Ovary (tissue), 9 donors: Measurements from ENCODE around the gene HOXC12. TPM values are rescaled to one million over a fixed set of nuclear protein-coding genes. Genes with fewer than 3 reads are reported as not detected.

Source experiments
- DNase-seq, 5 donors: peaks; one replicate each; pipeline ENCODE4 v3.0.0-alpha.2; 2019 to 2020
- H3K27ac ChIP-seq, 2 donors: fragments of 200-600 bp; one replicate each; pipeline versions ENCODE4 v1.5.1 to v1.8.0; 2019 to 2022
- H3K27me3 ChIP-seq: fragments of 200-600 bp; one replicate; pipeline ENCODE4 v1.8.0; 2022
- H3K36me3 ChIP-seq: fragments of 200-600 bp; sonication (generic); one replicate; pipeline ENCODE4 v1.5.1; 2019
- H3K4me1 ChIP-seq: one replicate; pipeline ENCODE4 v1.8.1; 2013; ENCODE audit warnings: mild to moderate bottlenecking, moderate library complexity; ENCODE audit not compliant: insufficient read depth
- H3K4me3 ChIP-seq: fragments of 200-600 bp; sonication (generic); one replicate; pipeline ENCODE4 v1.5.1; 2017
- H3K9me3 ChIP-seq, 2 donors: fragments of 200-600 bp in 1 of 2; sonication (generic) in 1 of 2; one replicate each; pipeline versions ENCODE4 v1.5.1 to v1.8.1; 2013 to 2019; ENCODE audit warnings: mild to moderate bottlenecking in 1 of 2, moderate library complexity in 1 of 2
- CTCF ChIP-seq, 3 donors: fragments of 450-650 bp in 2 of 3; fragments of 200-600 bp in 1 of 3; IDR thresholded peaks; one replicate each; pipeline versions ENCODE4 v1.5.1 to v1.8.0; 2016 to 2022; ENCODE audit warnings: antibody characterized with exemption in 3 of 3, mild to moderate bottlenecking in 1 of 3
- EP300 ChIP-seq: sonication (generic); formaldehyde crosslinking; IDR thresholded peaks from one replicate; pipeline ENCODE4 v1.6.1; 2017; ENCODE audit warnings: antibody characterized with exemption
- POLR2A ChIP-seq: fragments of 450-650 bp; IDR thresholded peaks from one replicate; pipeline ENCODE4 v1.6.1; 2017; ENCODE audit warnings: antibody characterized with exemption, mild to moderate bottlenecking, moderate library complexity
- WGBS, 3 donors: extraction: QIAGEN DNeasy Blood & Tissue Kit in 1 of 3; methylation state at CpG; one replicate each; pipeline versions ENCODE4 v1.1.5 to v1.1.7; 2013 to 2017; 5-methylcytosine and 5-hydroxymethylcytosine counted together
- intact Hi-C, 4 donors: fragments of 100-400 bp; cut with DNase I; formaldehyde crosslinking; loops; one replicate each; pipeline versions ENCODE4 v1.11.0 to v1.15.1; 2022 to 2023
- polyA plus RNA-seq, 2 donors: library from polyadenylated mRNA; stranded (reverse); fragments of 200-250 nt in 1 of 2; fragments of 350-450 nt in 1 of 2; fragmentation: Illumina TruSeq in 1 of 2; extraction: RNeasy Lipid Tissue Mini Kit (QIAGEN cat#74804) in 1 of 2; gene quantifications; one replicate each; pipeline ENCODE4 v1.2.3, GENCODE V29; 2013 to 2014
- total RNA-seq, 7 donors: library from RNA; depleted of rRNA in 2 of 7; stranded (reverse); fragments of >200 nt in 2 of 7; fragmentation: NEBNext Ultra II Directional in 3 of 7; extraction: Animal tissue kit (Norgen Biotek cat#: 25700) in 3 of 7; gene quantifications; one replicate each; pipeline versions ENCODE4 v1.1.0 to v1.2.4, GENCODE V29; 2016 to 2023
- donor health status: DM: no; HTN: no; CAD: no; lungs with moderate emphysema.
- donor health status: DM: no; HTN: no; CAD: no.
- donor health status: Bipolar disorder and iron deficiency.
- donor health status: DM: yes; HTN: yes; CAD: no.
- donor health status: DM: no; HTN: no; CAD: no.
- donor health status: DM: yes; HTN: yes; CAD: no.

Gene HOXC12
- total and polyA plus RNA-seq, 9 donors: not detected

- TF ChIP-seq EP300: no peak
- TF ChIP-seq CTCF (IDR thresholded peaks at IDR 0.05): no peak
- no peak for TF ChIP-seq POLR2A
- H3K4me3 ChIP-seq: no peak overlapping the region
- intact Hi-C loops: no loop called here
- no peaks in the 10 kb centered on the region for H3K36me3 ChIP-seq
- no peak overlapping the region for H3K27ac ChIP-seq
- peaks cover 14% of the 10 kb centered on the region for H3K27me3 ChIP-seq
- H3K9me3 ChIP-seq: no peaks in the 10 kb centered on the region
- DNase-seq: no peak
- 10 to 13% (median 10%) methylated on average over 9 of the region's 9 CpGs for WGBS, 3 donors
- no peaks in the 10 kb centered on the region for H3K4me1 ChIP-seq
These were observed 14.2 kb upstream of the HOXC12 start for GRCh38 chr12:53940443-53941014.

GRCh38 chr12:53941187-53941586, 13.5 kb upstream of the HOXC12 start:
- Histone ChIP-seq H3K9me3 (no peaks in the 10 kb centered on the region), H3K27me3 (peaks cover 8% of the 10 kb centered on the region), H3K36me3 (no peaks in the 10 kb centered on the region), H3K4me1 (no peaks in the 10 kb centered on the region), H3K4me3 (no peak overlapping the region), H3K27ac (no peak overlapping the region)
- intact Hi-C loops: no loop called here
- TF ChIP-seq CTCF (IDR thresholded peaks at IDR 0.05) (no peak), POLR2A (no peak), EP300 (no peak)
- DNase-seq: no peak

- Histone ChIP-seq H3K9me3 (no peaks in the 10 kb centered on the region), H3K27me3 (peaks cover 7% of the 10 kb centered on the region), H3K4me1 (no peaks in the 10 kb centered on the region), H3K4me3 (no peak overlapping the region), H3K36me3 (no peaks in the 10 kb centered on the region), H3K27ac (no peak overlapping the region)
- no peak for TF ChIP-seq POLR2A
- TF ChIP-seq EP300: no peak
- no peak for TF ChIP-seq CTCF (IDR thresholded peaks at IDR 0.05)
- DNase-seq: no peak
- intact Hi-C loops: no loop called here
- 15 to 19% (median 18%) methylated on average over 5 of the region's 5 CpGs for WGBS, 3 donors
These were observed 13.0 kb upstream of the HOXC12 start for GRCh38 chr12:53941750-53942149.

- 10 to 24% (median 13%) methylated on average over 2 of the region's 2 CpGs for WGBS, 3 donors
- Histone ChIP-seq H3K9me3 (no peaks in the 10 kb centered on the region), H3K27me3 (peaks cover 2% of the 10 kb centered on the region), H3K36me3 (no peaks in the 10 kb centered on the region), H3K4me3 (no peak overlapping the region), H3K4me1 (no peaks in the 10 kb centered on the region), H3K27ac (no peak overlapping the region)
- no peak for DNase-seq
- intact Hi-C loops: no loop called here
- TF ChIP-seq CTCF (IDR thresholded peaks at IDR 0.05) (no peak), POLR2A (no peak), EP300 (no peak)
These were observed 12.2 kb upstream of the HOXC12 start for GRCh38 chr12:53942467-53942997.
